IPS-20b (cell line): ENCODE data around the gene IZUMO3.
A peak's percentile ranks its signal among the peaks of the same experiment; 100 is the strongest.

Experiments used
- H3K27ac ChIP-seq: one replicate; pipeline ENCODE4 v1.5.1; 2013; ENCODE audit warnings: low read length
- H3K27me3 ChIP-seq: 2 replicates; pipeline ENCODE4 v1.6.1; 2013; ENCODE audit warnings: mild to moderate bottlenecking, low read length, inconsistent platforms; ENCODE audit not compliant: insufficient read depth
- H3K36me3 ChIP-seq: 2 replicates; pipeline ENCODE4 v1.6.1; 2013; ENCODE audit warnings: low read depth, mild to moderate bottlenecking, inconsistent platforms, low read length, moderate library complexity; ENCODE audit not compliant: insufficient read depth
- H3K4me1 ChIP-seq: 2 replicates; pipeline ENCODE4 v1.6.1; 2013; ENCODE audit warnings: mild to moderate bottlenecking, control low read depth, inconsistent platforms, low read length, moderate library complexity; ENCODE audit not compliant: insufficient read depth
- H3K4me3 ChIP-seq: 2 replicates; pipeline ENCODE4 v1.5.1; 2013; ENCODE audit warnings: mild to moderate bottlenecking, low read length, inconsistent platforms
- H3K9ac ChIP-seq: 2 replicates; pipeline ENCODE4 v1.6.1; 2013; ENCODE audit warnings: low read depth, mild to moderate bottlenecking, inconsistent platforms, low read length, moderate library complexity
- H3K9me3 ChIP-seq: 2 replicates; pipeline ENCODE4 v1.6.1; 2013; ENCODE audit warnings: mild to moderate bottlenecking, low read depth, low read length, inconsistent platforms; ENCODE audit not compliant: insufficient read depth

Gene IZUMO3

DNA sequence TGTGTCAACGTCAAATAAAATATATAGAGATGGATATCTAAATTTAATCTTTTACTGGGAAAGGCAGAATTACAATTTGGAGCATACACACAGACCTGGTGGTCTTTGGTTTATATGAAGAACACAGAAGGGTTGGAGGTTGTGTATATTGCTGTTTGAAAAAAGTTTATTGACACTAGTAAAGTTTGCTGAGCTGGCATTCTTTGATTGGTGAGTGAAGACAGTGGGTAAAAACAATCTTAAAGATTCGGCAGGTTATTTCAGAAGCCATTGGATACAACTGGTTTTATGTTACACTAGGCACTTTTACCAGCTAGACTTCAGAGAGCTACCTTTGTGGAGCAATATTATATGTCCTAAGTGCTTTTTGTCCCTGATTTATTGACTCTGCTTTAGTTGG, 27.2 kb downstream of the IZUMO3 start:
- H3K9ac ChIP-seq, result no peak overlapping the region
- no peaks in the 10 kb centered on the region for H3K27me3 ChIP-seq
- H3K4me3 ChIP-seq, result no peak overlapping the region
- H3K36me3 ChIP-seq, result no peaks in the 10 kb centered on the region
- H3K27ac ChIP-seq, result no peak overlapping the region
- H3K9me3 ChIP-seq, result no peaks in the 10 kb centered on the region
- H3K4me1 ChIP-seq, result no peaks in the 10 kb centered on the region

GRCh38 chr9:24516463-24516862, 29.2 kb downstream of the IZUMO3 start:
- Histone ChIP-seq H3K4me3 (no peak overlapping the region), H3K27ac (no peak overlapping the region), H3K27me3 (no peaks in the 10 kb centered on the region), H3K36me3 (no peaks in the 10 kb centered on the region), H3K9ac (no peak overlapping the region), H3K9me3 (no peaks in the 10 kb centered on the region), H3K4me1 (no peaks in the 10 kb centered on the region)

DNA sequence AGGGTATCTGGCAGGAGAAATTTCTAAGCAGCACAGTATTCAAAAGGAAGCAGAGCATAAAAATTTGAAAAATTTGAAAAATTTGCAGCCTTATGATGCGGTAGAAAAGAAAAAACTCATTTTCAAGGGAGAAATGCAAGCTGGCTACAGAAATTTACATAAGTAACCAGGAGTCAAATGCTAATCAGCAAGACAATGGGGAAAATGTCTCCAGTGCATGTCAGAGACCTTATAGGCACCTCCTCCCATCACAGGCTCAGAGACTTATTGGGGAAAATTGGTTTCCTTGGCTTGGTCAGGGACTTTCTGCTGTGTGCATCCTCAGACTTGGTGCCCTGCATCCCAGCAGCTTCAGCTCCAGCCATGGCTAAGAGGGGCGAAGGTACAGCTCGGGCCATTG, 35.8 kb downstream of the IZUMO3 start:
- Histone ChIP-seq H3K9me3 (peaks cover 22% of the 10 kb centered on the region), H3K27ac (no peak overlapping the region), H3K4me3 (no peak overlapping the region), H3K4me1 (no peaks in the 10 kb centered on the region), H3K9ac (no peak overlapping the region), H3K27me3 (no peaks in the 10 kb centered on the region), H3K36me3 (no peaks in the 10 kb centered on the region)

DNA sequence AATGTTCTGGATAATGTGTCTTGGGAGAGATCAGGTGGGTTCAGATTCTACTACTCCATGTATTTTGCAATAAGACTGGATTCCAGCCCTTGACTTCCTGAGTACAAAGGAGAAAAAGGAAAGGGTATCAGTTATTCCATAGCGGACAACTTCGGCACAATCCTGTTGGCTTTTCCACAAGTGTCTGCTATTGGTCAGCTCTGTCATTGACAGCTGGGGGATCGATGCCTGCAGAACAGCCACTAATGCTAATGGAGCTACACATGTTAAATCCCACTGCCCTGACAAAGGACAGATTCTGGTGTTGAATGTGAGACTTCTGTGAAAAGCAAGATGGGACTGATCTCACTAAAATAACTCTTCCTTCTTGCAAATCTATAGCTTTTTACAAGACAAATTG, 41.2 kb downstream of the IZUMO3 start:
- Histone ChIP-seq H3K4me3 (no peak overlapping the region), H3K36me3 (no peaks in the 10 kb centered on the region), H3K27ac (no peak overlapping the region), H3K4me1 (peaks cover 20% of the 10 kb centered on the region; the same call in 1 of the 2 replicates), H3K27me3 (no peaks in the 10 kb centered on the region), H3K9ac (no peak overlapping the region), H3K9me3 (peaks cover 4% of the 10 kb centered on the region)

DNA sequence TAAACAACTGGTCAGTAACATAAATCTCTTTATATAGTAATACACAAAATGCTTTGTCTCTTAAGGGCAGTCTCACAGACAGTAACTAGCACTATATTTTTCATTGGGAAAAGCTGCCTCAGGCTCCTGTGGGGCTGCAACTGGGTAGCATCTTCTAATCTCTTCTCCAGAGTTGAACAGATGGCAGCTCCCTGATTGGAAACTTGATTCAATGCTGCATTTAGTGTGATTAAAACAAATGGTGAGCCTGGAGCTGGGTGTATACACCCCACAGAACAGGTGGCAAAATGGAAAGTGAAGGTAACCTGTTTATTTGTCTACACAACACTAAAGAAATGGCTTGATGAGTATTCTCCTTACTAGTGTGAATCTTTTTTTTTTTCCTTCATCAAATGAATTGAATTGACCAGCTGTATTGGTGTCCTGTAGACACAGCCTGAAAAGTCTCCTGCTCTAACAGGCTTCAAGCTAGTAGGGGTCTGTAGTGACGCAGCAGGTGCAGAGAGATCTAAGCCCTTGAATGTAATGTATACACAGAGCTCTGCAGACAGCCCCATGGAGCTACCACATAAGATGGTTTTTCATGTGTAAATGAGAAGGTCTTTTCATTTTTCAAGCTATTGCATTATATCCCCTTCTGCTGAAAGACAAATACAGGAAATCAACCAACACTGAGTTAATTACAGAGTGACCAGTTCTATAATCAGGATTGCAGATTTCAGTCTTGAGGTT, 43.3 kb downstream of the IZUMO3 start:
- H3K9ac ChIP-seq, result no peak overlapping the region; the same call in 1 of the 2 replicates
- no peaks in the 10 kb centered on the region for H3K36me3 ChIP-seq
- H3K9me3 ChIP-seq, result no peaks in the 10 kb centered on the region
- peak overlapping the region; percentile 32; the same call in 1 of the 2 replicates for H3K4me3 ChIP-seq
- peaks cover 41% of the 10 kb centered on the region for H3K4me1 ChIP-seq
- H3K27me3 ChIP-seq, result no peaks in the 10 kb centered on the region
- no peak overlapping the region for H3K27ac ChIP-seq

DNA sequence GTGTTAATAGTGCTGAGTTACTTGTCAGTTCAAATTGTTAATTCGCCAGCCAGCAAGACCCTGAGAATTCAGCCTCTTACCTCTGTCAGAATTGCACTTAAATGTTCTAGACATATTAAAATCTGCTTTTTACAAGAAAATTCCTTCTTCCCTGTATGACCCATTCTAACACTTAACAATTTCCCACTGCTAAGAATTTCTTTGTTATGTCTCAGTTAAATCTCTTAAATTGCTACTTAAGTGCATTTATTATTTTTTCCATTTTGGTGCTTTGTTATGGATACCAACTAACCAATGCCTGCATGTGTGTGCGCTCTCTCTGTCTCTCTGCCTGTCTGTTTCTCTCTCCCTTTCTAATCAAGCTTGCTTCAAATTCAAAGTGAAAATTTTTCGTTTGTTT, 44.9 kb downstream of the IZUMO3 start:
- no peak overlapping the region for H3K27ac ChIP-seq
- no peaks in the 10 kb centered on the region for H3K9me3 ChIP-seq
- no peak overlapping the region for H3K4me3 ChIP-seq
- H3K4me1 ChIP-seq, result peaks cover 52% of the 10 kb centered on the region
- H3K9ac ChIP-seq, result no peak overlapping the region
- H3K36me3 ChIP-seq, result no peaks in the 10 kb centered on the region
- H3K27me3 ChIP-seq, result no peaks in the 10 kb centered on the region

GRCh38 chr9:24498632-24499031, 47.1 kb downstream of the IZUMO3 start:
- Histone ChIP-seq H3K9ac (peak overlapping the region; percentile 64; the same call in 1 of the 2 replicates), H3K4me1 (peaks cover 56% of the 10 kb centered on the region), H3K4me3 (peak overlapping the region; percentile 29; the same call in 1 of the 2 replicates), H3K27ac (peak overlapping the region; percentile 32), H3K36me3 (no peaks in the 10 kb centered on the region), H3K9me3 (no peaks in the 10 kb centered on the region), H3K27me3 (no peaks in the 10 kb centered on the region)

- H3K9ac ChIP-seq, result peak overlapping the region; percentile 64; the same call in 1 of the 2 replicates
- no peaks in the 10 kb centered on the region for H3K9me3 ChIP-seq
- H3K4me1 ChIP-seq, result peaks cover 48% of the 10 kb centered on the region
- H3K4me3 ChIP-seq, result no peak overlapping the region; the same call in 1 of the 2 replicates
- H3K27me3 ChIP-seq, result no peaks in the 10 kb centered on the region
- no peaks in the 10 kb centered on the region for H3K36me3 ChIP-seq
- H3K27ac ChIP-seq, result no peak overlapping the region
Observed at GRCh38 chr9:24497671-24498070, 48.0 kb downstream of the IZUMO3 start.
